HG03342 (cell line): ENCODE results near the gene FBXL17.
"Not testable (repeated sequence)": the region's sequence is repeated elsewhere in the genome, so short reads cannot be mapped to it uniquely, and the experiment has no call there.

Source experiments
- ATAC-seq: cut with Tn5 transposase; IDR thresholded peaks from one replicate; pipeline ENCODE4 v1.9.1; 2021; ENCODE audit warnings: mild to moderate bottlenecking, moderate library complexity; ENCODE audit not compliant: unreplicated experiment

Gene FBXL17

GRCh38 chr5:108315829-108316228 lies 66.1 kb downstream of the FBXL17 start:
- no peak for ATAC-seq

- ATAC-seq: no peak
Measured at GRCh38 chr5:108312258-108312657, 69.6 kb downstream of the FBXL17 start.

- no peak for ATAC-seq
Measured at GRCh38 chr5:108311682-108312081, 70.2 kb downstream of the FBXL17 start.

GRCh38 chr5:108303611-108304010 lies 78.3 kb downstream of the FBXL17 start:
- no peak for ATAC-seq

- no peak for ATAC-seq
Measured at GRCh38 chr5:108303086-108303485, 78.8 kb downstream of the FBXL17 start.

- no peak for ATAC-seq
Measured at GRCh38 chr5:108297042-108297601, 84.8 kb downstream of the FBXL17 start.

GRCh38 chr5:108295578-108296368 lies 86.1 kb downstream of the FBXL17 start:
- no peak for ATAC-seq

GRCh38 chr5:108280960-108281569 lies 100.8 kb downstream of the FBXL17 start:
- ATAC-seq: no peak

GRCh38 chr5:108280248-108280647 lies 101.7 kb downstream of the FBXL17 start:
- no peak for ATAC-seq

- ATAC-seq: no peak
Measured at GRCh38 chr5:108278285-108279240, 103.3 kb downstream of the FBXL17 start.

GRCh38 chr5:108276187-108277050 lies 105.5 kb downstream of the FBXL17 start:
- no peak for ATAC-seq

GRCh38 chr5:108274080-108274479 lies 107.8 kb downstream of the FBXL17 start:
- ATAC-seq: not testable (repeated sequence)

- no peak for ATAC-seq
Measured at GRCh38 chr5:108271127-108271526, 110.8 kb downstream of the FBXL17 start.

GRCh38 chr5:108266242-108266641 lies 115.7 kb downstream of the FBXL17 start:
- ATAC-seq: no peak

GRCh38 chr5:108264533-108264932 lies 117.4 kb downstream of the FBXL17 start:
- ATAC-seq: no peak

- no peak for ATAC-seq
Measured at GRCh38 chr5:108263338-108263737, 118.6 kb downstream of the FBXL17 start.

GRCh38 chr5:108260858-108261170 lies 121.1 kb downstream of the FBXL17 start:
- no peak for ATAC-seq

GRCh38 chr5:108260117-108260857 lies 121.6 kb downstream of the FBXL17 start:
- peak; percentile 98 for ATAC-seq

- no peak for ATAC-seq
Measured at GRCh38 chr5:108259306-108259705, 122.6 kb downstream of the FBXL17 start.

- no peak for ATAC-seq
Measured at GRCh38 chr5:108257996-108258395, 123.9 kb downstream of the FBXL17 start.
